ENCODE measurements around the gene KDM4F. TPM values are rescaled to one million over a fixed set of nuclear protein-coding genes. Genes with fewer than 3 reads are reported as not detected.

KDM4F gene
- polyA plus RNA-seq, 1 donor from 2014 or later: not detected

GRCh38 chr11:95084509-95084908 lies 35.3 kb downstream of the KDM4F start:
- Histone ChIP-seq H3F3A (ENCODE audit: insufficient read depth, low read length, poor library complexity, severe bottlenecking) (peaks cover 4% of the 10 kb centered on the region), H2AFZ (ENCODE audit: low read depth, low read length) (no peak overlapping the region), H3K4me2 (ENCODE audit: low read length) (no peak overlapping the region), H3K27ac (ENCODE audit: low read length) (no peak overlapping the region), H3K9me2 (ENCODE audit: insufficient read depth, low read length) (no peaks in the 10 kb centered on the region), H3K36me3 (ENCODE audit: insufficient read depth, low read length) (no peaks in the 10 kb centered on the region), H3K4me3 (ENCODE audit: low read length) (no peak overlapping the region), H3K27me3 (ENCODE audit: insufficient read depth, low read depth, low read length) (no peaks in the 10 kb centered on the region), H4K20me1 (ENCODE audit: insufficient read depth) (no peaks in the 10 kb centered on the region), H3K9me3 (ENCODE audit: low read length) (no peaks in the 10 kb centered on the region), H3K79me2 (replicated peaks; ENCODE audit: insufficient read depth, low read length) (no peaks in the 10 kb centered on the region), H3K9ac (ENCODE audit: low read length) (no peak overlapping the region)
- TF ChIP-seq POLR2AphosphoS5 (IDR thresholded peaks at IDR 0.05) (no peak), CTCF (IDR thresholded peaks at IDR 0.05; ENCODE audit: poor library complexity, severe bottlenecking) (no peak), MXI1 (conservative IDR thresholded peaks at IDR 0.05; ENCODE audit: poor library complexity, severe bottlenecking) (no peak), SMC3 (conservative IDR thresholded peaks at IDR 0.05; ENCODE audit: poor library complexity) (no peak), REST (IDR thresholded peaks at IDR 0.05; ENCODE audit: borderline replicate concordance) (no peak)

GRCh38 chr11:95085117-95085816 lies 36.0 kb downstream of the KDM4F start:
- no peaks in the 10 kb centered on the region for H3K79me2 ChIP-seq (replicated peaks; ENCODE audit: insufficient read depth, low read length)
- H3K27me3 ChIP-seq (ENCODE audit: insufficient read depth, low read depth, low read length): no peaks in the 10 kb centered on the region
- H3K9me3 ChIP-seq (ENCODE audit: low read length): no peaks in the 10 kb centered on the region
- H3K4me3 ChIP-seq (ENCODE audit: low read length): no peak overlapping the region
- no peak overlapping the region for H3K27ac ChIP-seq (ENCODE audit: low read length)
- H3K36me3 ChIP-seq (ENCODE audit: insufficient read depth, low read length): no peaks in the 10 kb centered on the region
- H3K4me2 ChIP-seq (ENCODE audit: low read length): no peak overlapping the region
- no peaks in the 10 kb centered on the region for H3K9me2 ChIP-seq (ENCODE audit: insufficient read depth, low read length)
- H4K20me1 ChIP-seq (ENCODE audit: insufficient read depth): no peaks in the 10 kb centered on the region
- no peak overlapping the region for H2AFZ ChIP-seq (ENCODE audit: low read depth, low read length)
- peaks cover 4% of the 10 kb centered on the region for H3F3A ChIP-seq (ENCODE audit: insufficient read depth, low read length, poor library complexity, severe bottlenecking)
- no peak overlapping the region for H3K9ac ChIP-seq (ENCODE audit: low read length)
- no peak for TF ChIP-seq EZH2 (IDR thresholded peaks at IDR 0.05; ENCODE audit: borderline replicate concordance, insufficient read depth, low read length, poor library complexity, severe bottlenecking)
- TF ChIP-seq CTCF (IDR thresholded peaks at IDR 0.05; ENCODE audit: poor library complexity, severe bottlenecking): no peak
- TF ChIP-seq MXI1 (conservative IDR thresholded peaks at IDR 0.05; ENCODE audit: poor library complexity, severe bottlenecking): no peak
- no peak for TF ChIP-seq TAF1 (IDR thresholded peaks at IDR 0.05; ENCODE audit: low read depth)
- TF ChIP-seq RAD21 (conservative IDR thresholded peaks at IDR 0.05): no peak
- TF ChIP-seq EP300 (conservative IDR thresholded peaks at IDR 0.05; ENCODE audit: poor library complexity, severe bottlenecking): no peak
- TF ChIP-seq SMC3 (conservative IDR thresholded peaks at IDR 0.05; ENCODE audit: poor library complexity): no peak
- TF ChIP-seq POLR2AphosphoS5 (IDR thresholded peaks at IDR 0.05): no peak
- TF ChIP-seq REST (IDR thresholded peaks at IDR 0.05; ENCODE audit: borderline replicate concordance): no peak

All from neural cell (in vitro differentiated cells).